ENCODE results near the gene KLHDC1. TPM values are rescaled to one million over a fixed set of nuclear protein-coding genes. Genes with fewer than 3 reads are reported as not detected.

KLHDC1 gene
- total RNA-seq, 2 donors from 2014 or later: 0.35 to 0.77 TPM

DNA sequence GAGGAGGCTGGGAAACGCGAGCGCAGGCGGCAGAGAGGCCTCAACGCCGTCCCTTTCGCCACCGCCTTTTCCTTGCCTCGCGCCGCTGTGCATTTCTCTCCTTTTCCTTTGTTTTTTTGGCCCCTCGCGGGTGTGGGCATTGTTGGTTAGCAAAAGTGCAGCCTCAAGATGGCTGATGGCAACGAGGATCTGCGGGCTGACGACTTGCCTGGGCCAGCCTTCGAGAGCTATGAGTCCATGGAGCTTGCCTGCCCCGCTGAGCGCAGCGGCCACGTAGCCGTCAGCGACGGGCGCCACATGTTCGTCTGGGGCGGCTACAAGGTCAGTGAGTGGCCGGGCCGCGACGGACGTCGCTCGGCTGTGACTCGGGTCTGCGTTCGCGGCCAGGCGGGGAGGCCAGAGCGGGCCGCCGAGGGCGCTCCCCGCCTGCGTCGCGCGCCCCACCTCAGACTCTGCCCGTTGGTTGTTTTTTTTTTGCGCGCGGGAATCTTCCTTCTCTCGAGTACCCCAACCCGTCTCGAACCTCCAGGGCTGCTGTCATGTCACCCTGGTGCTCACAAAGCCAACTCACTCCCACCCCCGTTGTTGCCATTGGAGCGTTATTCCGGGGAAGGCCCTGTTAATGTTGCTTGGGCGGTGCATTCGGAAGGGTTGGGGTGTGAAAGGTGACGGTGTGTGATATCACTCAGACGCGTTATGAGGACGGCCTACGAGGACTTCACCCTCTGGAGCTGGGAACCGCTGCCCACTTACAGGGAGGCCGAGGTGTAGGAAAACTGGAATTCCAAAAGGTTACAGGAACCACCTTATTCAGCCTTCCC, 75.6 kb downstream of the KLHDC1 start:
- Mint-ChIP-seq H3K27me3 (ENCODE audit: insufficient read depth) (no peaks in the 10 kb centered on the region), H3K9me3 (no peaks in the 10 kb centered on the region), H3K36me3 (ENCODE audit: low read depth) (peaks cover 4% of the 10 kb centered on the region), H3K4me1 (peaks cover 15% of the 10 kb centered on the region), H3K27ac (peak overlapping the region; percentile 99), H3K4me3 (peak overlapping the region; percentile 92)
- Histone ChIP-seq H3K27ac (ENCODE audit: low read depth, low read length) (peak overlapping the region; percentile 97), H3K27me3 (ENCODE audit: control insufficient read depth, insufficient read depth, low read length, poor library complexity, severe bottlenecking) (no peaks in the 10 kb centered on the region), H3K36me3 (ENCODE audit: control insufficient read depth, insufficient read depth, low read length) (peaks cover 11% of the 10 kb centered on the region), H3K9ac (ENCODE audit: extremely low read depth, low read length, poor library complexity, severe bottlenecking) (peak overlapping the region; percentile 98), H3K4me1 (ENCODE audit: control insufficient read depth, insufficient read depth, low read length) (peaks cover 6% of the 10 kb centered on the region), H3K4me3 (ENCODE audit: low read length) (peak overlapping the region; percentile 98), H3K9me3 (ENCODE audit: control insufficient read depth, low read length) (no peaks in the 10 kb centered on the region)
- TF ChIP-seq, protein P1, sequence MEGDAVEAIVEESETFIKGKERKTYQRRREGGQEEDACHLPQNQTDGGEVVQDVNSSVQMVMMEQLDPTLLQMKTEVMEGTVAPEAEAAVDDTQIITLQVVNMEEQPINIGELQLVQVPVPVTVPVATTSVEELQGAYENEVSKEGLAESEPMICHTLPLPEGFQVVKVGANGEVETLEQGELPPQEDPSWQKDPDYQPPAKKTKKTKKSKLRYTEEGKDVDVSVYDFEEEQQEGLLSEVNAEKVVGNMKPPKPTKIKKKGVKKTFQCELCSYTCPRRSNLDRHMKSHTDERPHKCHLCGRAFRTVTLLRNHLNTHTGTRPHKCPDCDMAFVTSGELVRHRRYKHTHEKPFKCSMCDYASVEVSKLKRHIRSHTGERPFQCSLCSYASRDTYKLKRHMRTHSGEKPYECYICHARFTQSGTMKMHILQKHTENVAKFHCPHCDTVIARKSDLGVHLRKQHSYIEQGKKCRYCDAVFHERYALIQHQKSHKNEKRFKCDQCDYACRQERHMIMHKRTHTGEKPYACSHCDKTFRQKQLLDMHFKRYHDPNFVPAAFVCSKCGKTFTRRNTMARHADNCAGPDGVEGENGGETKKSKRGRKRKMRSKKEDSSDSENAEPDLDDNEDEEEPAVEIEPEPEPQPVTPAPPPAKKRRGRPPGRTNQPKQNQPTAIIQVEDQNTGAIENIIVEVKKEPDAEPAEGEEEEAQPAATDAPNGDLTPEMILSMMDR (conservative IDR thresholded peaks at IDR 0.05): no peak
- DNase-seq: peak; percentile 82
- WGBS, 2 experiments (ENCODE audit: insufficient coverage in 1 of 2, insufficient read length in 1 of 2): 0% methylated on average over 37 to 67 of the region's 67 CpGs

DNA sequence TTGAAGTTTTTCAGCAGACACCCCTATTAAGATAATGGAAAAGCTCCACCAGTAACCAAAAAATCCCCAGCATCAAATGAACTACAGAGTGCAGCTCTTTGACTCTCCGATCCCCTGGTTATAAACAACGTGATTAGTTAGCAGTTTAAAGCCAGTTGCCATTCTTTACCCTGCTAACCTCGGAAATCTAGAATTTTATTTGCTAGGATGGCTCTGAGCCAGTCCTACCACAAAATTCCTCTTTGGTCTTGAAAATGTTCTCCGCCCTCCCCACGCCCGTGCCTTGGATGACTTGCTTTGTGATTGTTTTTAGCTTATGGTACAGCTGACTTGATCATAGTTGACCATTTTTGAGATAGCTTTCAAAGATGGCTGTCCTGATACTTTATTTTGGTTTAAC, 76.3 kb downstream of the KLHDC1 start:
- 65 to 77% methylated on average over 6 of the region's 6 CpGs for WGBS, 2 experiments (ENCODE audit: insufficient coverage in 1 of 2, insufficient read length in 1 of 2)

DNA sequence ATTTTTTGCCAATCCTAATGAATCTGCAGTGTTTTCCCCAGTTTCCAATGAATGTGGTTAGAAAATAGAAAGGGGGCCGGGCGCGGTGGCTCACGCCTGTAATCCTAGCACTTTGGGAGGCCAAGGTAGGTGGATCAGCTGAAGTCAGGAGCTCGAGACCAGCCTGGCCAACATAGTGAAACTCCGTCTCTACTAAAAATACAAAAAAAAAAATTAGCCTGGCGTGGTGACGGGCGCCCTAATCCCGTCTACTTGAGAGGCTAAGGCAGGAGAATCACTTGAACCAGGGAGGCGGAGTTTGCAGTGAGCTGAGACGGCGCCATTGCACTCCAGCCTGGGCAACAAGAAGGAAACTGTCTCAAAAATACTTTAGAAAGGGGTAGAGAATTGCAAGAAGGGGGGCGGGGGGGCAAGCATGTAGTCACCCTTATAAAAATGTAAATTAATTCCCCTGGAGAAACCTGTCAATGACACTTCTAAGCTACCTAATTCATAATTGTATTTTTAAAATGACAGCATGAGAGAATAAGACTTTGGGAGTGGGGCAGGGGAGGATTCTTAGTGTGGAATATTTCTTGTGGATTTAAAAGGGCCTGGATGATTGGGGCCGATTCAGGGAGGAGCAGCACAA, 76.8 kb downstream of the KLHDC1 start:
- H3K9ac ChIP-seq (ENCODE audit: extremely low read depth, low read length, poor library complexity, severe bottlenecking): peak overlapping the region; percentile 98
- TF ChIP-seq, protein P1 (conservative IDR thresholded peaks at IDR 0.05): no peak
- H3K9me3 Mint-ChIP-seq: no peaks in the 10 kb centered on the region

More for the DNA sequence above, 76.3 kb downstream of the KLHDC1 start:
- Histone ChIP-seq H3K9ac (ENCODE audit: extremely low read depth, low read length, poor library complexity, severe bottlenecking) (peak overlapping the region; percentile 98), H3K4me3 (ENCODE audit: low read length) (peak overlapping the region; percentile 98), H3K9me3 (ENCODE audit: control insufficient read depth, low read length) (no peaks in the 10 kb centered on the region), H3K4me1 (ENCODE audit: control insufficient read depth, insufficient read depth, low read length) (peaks cover 6% of the 10 kb centered on the region), H3K36me3 (ENCODE audit: control insufficient read depth, insufficient read depth, low read length) (peaks cover 15% of the 10 kb centered on the region), H3K27ac (ENCODE audit: low read depth, low read length) (no peak overlapping the region), H3K27me3 (ENCODE audit: control insufficient read depth, insufficient read depth, low read length, poor library complexity, severe bottlenecking) (no peaks in the 10 kb centered on the region)
- Mint-ChIP-seq H3K4me3 (peak overlapping the region; percentile 92), H3K9me3 (no peaks in the 10 kb centered on the region), H3K36me3 (ENCODE audit: low read depth) (peaks cover 8% of the 10 kb centered on the region), H3K4me1 (peaks cover 15% of the 10 kb centered on the region), H3K27ac (peak overlapping the region; percentile 99), H3K27me3 (ENCODE audit: insufficient read depth) (no peaks in the 10 kb centered on the region)
- no peak for DNase-seq
- TF ChIP-seq, protein P1 (conservative IDR thresholded peaks at IDR 0.05): no peak

More for the DNA sequence above, 76.8 kb downstream of the KLHDC1 start:
- Mint-ChIP-seq H3K36me3 (ENCODE audit: low read depth) (peaks cover 12% of the 10 kb centered on the region), H3K4me1 (peaks cover 15% of the 10 kb centered on the region), H3K27ac (peak overlapping the region; percentile 99), H3K4me3 (peak overlapping the region; percentile 92), H3K27me3 (ENCODE audit: insufficient read depth) (no peaks in the 10 kb centered on the region)
- Histone ChIP-seq H3K27ac (ENCODE audit: low read depth, low read length) (no peak overlapping the region), H3K27me3 (ENCODE audit: control insufficient read depth, insufficient read depth, low read length, poor library complexity, severe bottlenecking) (no peaks in the 10 kb centered on the region), H3K4me3 (ENCODE audit: low read length) (peak overlapping the region; percentile 98), H3K36me3 (ENCODE audit: control insufficient read depth, insufficient read depth, low read length) (peaks cover 21% of the 10 kb centered on the region), H3K4me1 (ENCODE audit: control insufficient read depth, insufficient read depth, low read length) (peaks cover 6% of the 10 kb centered on the region), H3K9me3 (ENCODE audit: control insufficient read depth, low read length) (no peaks in the 10 kb centered on the region)
- WGBS, 2 experiments (ENCODE audit: insufficient coverage in 1 of 2, insufficient read length in 1 of 2): 83 to 84% methylated on average over 11 to 14 of the region's 15 CpGs
- no peak for DNase-seq

Data from endodermal cell (in vitro differentiated cells).